Sigmoid colon (tissue), 7 donors: ENCODE measurements around the gene SLC6A1. TPM values are rescaled to one million over a fixed set of nuclear protein-coding genes. Genes with fewer than 3 reads are reported as not detected.

Source experiments
- DNase-seq: peaks from one replicate; pipeline ENCODE4 v3.0.0-alpha.2; 2019
- H3K27ac ChIP-seq, 4 donors: fragments of 200-600 bp; sonication (generic); one replicate each; pipeline ENCODE4 v1.5.1; 2016 to 2019; ENCODE audit warnings: mild to moderate bottlenecking in 1 of 4
- H3K27me3 ChIP-seq, 3 donors: fragments of 200-600 bp; sonication (generic); one replicate each; pipeline ENCODE4 v1.5.1; 2019; ENCODE audit warnings: mild to moderate bottlenecking in 1 of 3
- H3K36me3 ChIP-seq, 4 donors: fragments of 200-600 bp; sonication (generic); one replicate each; pipeline ENCODE4 v1.5.1; 2016 to 2019
- H3K4me1 ChIP-seq, 4 donors: fragments of 200-600 bp; sonication (generic); one replicate each; pipeline ENCODE4 v1.5.1; 2017 to 2019
- H3K4me3 ChIP-seq, 4 donors: fragments of 200-600 bp; sonication (generic); one replicate each; pipeline ENCODE4 v1.5.1; 2017 to 2019; ENCODE audit warnings: mild to moderate bottlenecking in 2 of 4, moderate library complexity in 1 of 4
- H3K9me3 ChIP-seq, 4 donors: fragments of 200-600 bp in 3 of 4; sonication (generic) in 3 of 4; one replicate each; pipeline versions ENCODE4 v1.5.1 to v1.6.1; 2013 to 2019
- EP300 ChIP-seq, 4 donors: sonication (generic); formaldehyde crosslinking; IDR thresholded peaks; one replicate each; pipeline ENCODE4 v1.6.1; 2017; ENCODE audit warnings: antibody characterized with exemption in 4 of 4
- POLR2A ChIP-seq, 2 donors: fragments of 450-650 bp; IDR thresholded peaks; one replicate each; pipeline ENCODE4 v1.6.1; 2016; ENCODE audit warnings: antibody characterized with exemption in 2 of 2, mild to moderate bottlenecking in 2 of 2, moderate library complexity in 2 of 2
- POLR2AphosphoS5 ChIP-seq, 4 donors: sonication (generic); formaldehyde crosslinking; IDR thresholded peaks; one replicate each; pipeline ENCODE4 v1.6.1; 2017; ENCODE audit warnings: antibody characterized with exemption in 4 of 4
- WGBS, 2 donors: extraction: QIAGEN DNeasy Blood & Tissue Kit; methylation state at CpG; one replicate each; pipeline ENCODE4 v1.1.7; 2013; 5-methylcytosine and 5-hydroxymethylcytosine counted together
- intact Hi-C: fragments of 100-400 bp; cut with DNase I; formaldehyde crosslinking; loops from one replicate; pipeline ENCODE4 v1.15.1; 2023
- polyA plus RNA-seq, 3 donors: library from polyadenylated mRNA; stranded (reverse); fragments of 200-250 nt; gene quantifications; one replicate each; pipeline ENCODE4 v1.2.3, GENCODE V29; 2013
- total RNA-seq, 4 donors: library from RNA; depleted of rRNA; stranded (reverse); fragments of >200 nt; gene quantifications; one replicate each; pipeline ENCODE4 v1.1.0, GENCODE V29; 2016
- TF ChIP-seq, protein P1 (sequence below), 4 experiments: fragments of 450-650 bp in 3 of 4; fragments of 200-600 bp in 1 of 4; IDR thresholded peaks; one replicate each; pipeline ENCODE4 v1.5.1; 2016 to 2019; ENCODE audit warnings: antibody characterized with exemption in 4 of 4, mild to moderate bottlenecking in 3 of 4, moderate library complexity in 2 of 4
- donor health status: healthy with polysubstance abuse.
- donor health status: Bipolar disorder and iron deficiency.
- donor health status: healthy.

The SLC6A1 gene
- total and polyA plus RNA-seq, 7 donors = under 0.01 to 1.4 (median 0.29) TPM; not detected in 1

GRCh38 chr3:10948326-10948725, 44.2 kb upstream of the SLC6A1 start:
- Histone ChIP-seq H3K27ac (no peak overlapping the region), H3K27me3 (no peaks in the 10 kb centered on the region), H3K4me3 (no peak overlapping the region), H3K9me3 (no peaks in the 10 kb centered on the region), H3K36me3 (no peaks in the 10 kb centered on the region), H3K4me1 (no peaks in the 10 kb centered on the region)
- WGBS, 2 donors = 73 to 82% methylated on average over 6 of the region's 6 CpGs
- intact Hi-C loops = loop anchor here (10.0 kb wide), 1 partner anchor 386 kb away; no protein-coding TSS in a partner anchor
- DNase-seq = no peak
- TF ChIP-seq, protein P1, sequence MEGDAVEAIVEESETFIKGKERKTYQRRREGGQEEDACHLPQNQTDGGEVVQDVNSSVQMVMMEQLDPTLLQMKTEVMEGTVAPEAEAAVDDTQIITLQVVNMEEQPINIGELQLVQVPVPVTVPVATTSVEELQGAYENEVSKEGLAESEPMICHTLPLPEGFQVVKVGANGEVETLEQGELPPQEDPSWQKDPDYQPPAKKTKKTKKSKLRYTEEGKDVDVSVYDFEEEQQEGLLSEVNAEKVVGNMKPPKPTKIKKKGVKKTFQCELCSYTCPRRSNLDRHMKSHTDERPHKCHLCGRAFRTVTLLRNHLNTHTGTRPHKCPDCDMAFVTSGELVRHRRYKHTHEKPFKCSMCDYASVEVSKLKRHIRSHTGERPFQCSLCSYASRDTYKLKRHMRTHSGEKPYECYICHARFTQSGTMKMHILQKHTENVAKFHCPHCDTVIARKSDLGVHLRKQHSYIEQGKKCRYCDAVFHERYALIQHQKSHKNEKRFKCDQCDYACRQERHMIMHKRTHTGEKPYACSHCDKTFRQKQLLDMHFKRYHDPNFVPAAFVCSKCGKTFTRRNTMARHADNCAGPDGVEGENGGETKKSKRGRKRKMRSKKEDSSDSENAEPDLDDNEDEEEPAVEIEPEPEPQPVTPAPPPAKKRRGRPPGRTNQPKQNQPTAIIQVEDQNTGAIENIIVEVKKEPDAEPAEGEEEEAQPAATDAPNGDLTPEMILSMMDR (IDR thresholded peaks at IDR 0.05) = no peak
- TF ChIP-seq POLR2AphosphoS5 (IDR thresholded peaks at IDR 0.05) (no peak), EP300 (IDR thresholded peaks at IDR 0.05) (no peak), POLR2A (IDR thresholded peaks at IDR 0.05) (no peak)

DNA sequence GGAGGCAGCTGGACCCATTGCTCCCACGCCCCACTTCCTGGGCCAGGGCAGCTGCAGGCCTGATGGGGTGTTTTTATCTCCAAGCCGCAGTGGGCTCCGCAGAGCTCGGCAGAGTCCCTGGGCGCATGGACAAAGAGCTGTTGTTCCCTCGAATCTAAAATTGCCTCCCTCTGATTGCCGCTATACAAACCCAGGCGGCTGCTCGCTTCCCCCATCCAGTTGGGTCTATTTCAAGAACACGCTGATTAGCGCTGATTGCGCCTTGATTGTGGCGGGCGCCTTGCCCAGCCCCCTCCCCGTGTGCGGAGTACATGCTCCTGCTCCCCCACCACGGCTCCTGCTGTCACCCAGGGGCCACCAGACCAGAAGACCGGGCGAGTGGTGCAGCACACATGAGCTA, 43.4 kb upstream of the SLC6A1 start:
- Histone ChIP-seq H3K4me1 (no peaks in the 10 kb centered on the region), H3K27ac (no peak overlapping the region), H3K27me3 (no peaks in the 10 kb centered on the region), H3K9me3 (no peaks in the 10 kb centered on the region), H3K36me3 (no peaks in the 10 kb centered on the region), H3K4me3 (no peak overlapping the region)
- TF ChIP-seq EP300 (IDR thresholded peaks at IDR 0.05) = no peak
- no peak for TF ChIP-seq POLR2AphosphoS5 (IDR thresholded peaks at IDR 0.05)
- TF ChIP-seq, protein P1 (IDR thresholded peaks at IDR 0.05) = no peak
- TF ChIP-seq POLR2A (IDR thresholded peaks at IDR 0.05) = no peak
- WGBS, 2 donors = 23 to 77% methylated on average over 19 of the region's 19 CpGs
- intact Hi-C loops = loop anchor here (10.0 kb wide), 1 partner anchor 386 kb away; no protein-coding TSS in a partner anchor
- DNase-seq = no peak

GRCh38 chr3:10950476-10951294, 41.9 kb upstream of the SLC6A1 start:
- WGBS, 2 donors = 42 to 49% methylated on average over 12 of the region's 12 CpGs

DNA sequence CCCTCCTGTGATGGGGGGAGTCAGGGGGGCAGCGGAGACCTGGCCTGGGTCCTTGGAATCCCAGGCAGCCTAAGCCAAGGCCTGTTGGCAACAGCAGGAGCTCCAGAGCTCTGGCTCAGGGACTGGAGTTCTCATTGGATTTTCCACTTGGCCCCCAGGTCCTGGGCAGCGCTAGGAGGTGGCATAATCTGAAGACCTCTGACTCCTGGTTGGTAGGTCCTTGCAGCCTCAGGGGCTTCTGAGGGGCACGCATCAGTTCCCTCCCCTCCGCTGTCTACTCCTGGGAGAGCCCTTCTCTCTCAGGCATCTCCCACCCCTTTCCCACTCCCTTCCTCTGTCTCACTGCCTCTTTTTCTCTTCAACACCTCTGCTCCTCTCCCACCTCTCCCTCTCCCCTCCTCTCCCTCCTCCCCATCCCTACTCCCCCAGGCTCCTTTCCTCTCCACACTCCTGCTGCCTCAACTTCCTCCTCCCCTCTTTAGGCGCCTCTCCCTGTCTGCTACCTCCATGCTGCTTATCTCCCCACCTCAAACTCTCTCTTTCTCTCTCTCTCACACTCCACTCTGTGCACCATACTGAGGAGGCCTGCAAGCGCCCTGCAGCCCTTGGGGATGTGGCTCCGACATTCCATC, 41.1 kb upstream of the SLC6A1 start:
- Histone ChIP-seq H3K27me3 (no peaks in the 10 kb centered on the region), H3K27ac (no peak overlapping the region), H3K4me1 (no peaks in the 10 kb centered on the region), H3K9me3 (no peaks in the 10 kb centered on the region), H3K4me3 (no peak overlapping the region), H3K36me3 (no peaks in the 10 kb centered on the region)
- no peak for DNase-seq
- intact Hi-C loops = no loop called here
- TF ChIP-seq EP300 (IDR thresholded peaks at IDR 0.05) = no peak
- TF ChIP-seq, protein P1 (IDR thresholded peaks at IDR 0.05) = no peak
- TF ChIP-seq POLR2AphosphoS5 (IDR thresholded peaks at IDR 0.05) = no peak
- no peak for TF ChIP-seq POLR2A (IDR thresholded peaks at IDR 0.05)
- 77 to 89% methylated on average over 7 of the region's 7 CpGs for WGBS, 2 donors

More at GRCh38 chr3:10950476-10951294, 41.9 kb upstream of the SLC6A1 start:
- no peak overlapping the region for H3K4me3 ChIP-seq
- H3K27me3 ChIP-seq = no peaks in the 10 kb centered on the region
- H3K9me3 ChIP-seq = no peaks in the 10 kb centered on the region
- no peak overlapping the region for H3K27ac ChIP-seq
- no peaks in the 10 kb centered on the region for H3K36me3 ChIP-seq
- H3K4me1 ChIP-seq = no peaks in the 10 kb centered on the region
- TF ChIP-seq EP300 (IDR thresholded peaks at IDR 0.05) (no peak), POLR2AphosphoS5 (IDR thresholded peaks at IDR 0.05) (no peak), POLR2A (IDR thresholded peaks at IDR 0.05) (no peak)
- TF ChIP-seq, protein P1 (IDR thresholded peaks at IDR 0.05) = peak in 3 of 4 experiments; percentile 18 to 26 (median 23)
- intact Hi-C loops = no loop called here
- no peak for DNase-seq
